ENCODE results near the gene EFR3B. TPM values are rescaled to one million over a fixed set of nuclear protein-coding genes. Genes with fewer than 3 reads are reported as not detected.

EFR3B gene
- total and polyA plus RNA-seq, 10 of the 15 experiments (the other 5 are each of a cell fraction or from before 2014, with no cell fraction given): 0.12 to 3.9 (median 1.8) TPM

GRCh38 chr2:25197336-25198208 lies 155.7 kb downstream of the EFR3B start (continued):
- TF ChIP-seq RELA (IDR thresholded peaks at IDR 0.05; ENCODE audit: borderline replicate concordance, partially characterized antibody) (no peak), GABPA (IDR thresholded peaks at IDR 0.05; ENCODE audit: low read depth) (no peak), CTCF (IDR thresholded peaks at IDR 0.05 in 2 of 3, conservative IDR thresholded peaks at IDR 0.05 in 1 of 3; ENCODE audit: control insufficient read depth in 2 of 3, extremely low read depth in 1 of 3, insufficient read depth in 1 of 3, low read depth in 3 of 3, low read length in 3 of 3) (no peak), RAD21 (IDR thresholded peaks at IDR 0.05; ENCODE audit: insufficient read depth, low read depth, low read length) (no peak), BRCA1 (IDR thresholded peaks at IDR 0.05; ENCODE audit: low read depth, low read length) (no peak), CREB1 (IDR thresholded peaks at IDR 0.05; ENCODE audit: low read depth) (no peak), SREBF1 (IDR thresholded peaks at IDR 0.05; ENCODE audit: low read length) (no peak), CHD4 (IDR thresholded peaks at IDR 0.05) (no peak), SMARCA5 (IDR thresholded peaks at IDR 0.05) (no peak), TARDBP (IDR thresholded peaks at IDR 0.05; ENCODE audit: borderline replicate concordance) (no peak), CREM (IDR thresholded peaks at IDR 0.05; ENCODE audit: low read depth) (no peak), RELB (IDR thresholded peaks at IDR 0.05; ENCODE audit: low read depth) (no peak)
